Panc1 (cell line): ENCODE results near the gene GMEB2.

Experiments
- POLR2AphosphoS5 ChIP-seq: IDR thresholded peaks from 2 replicates; pipeline ENCODE4 v1.6.1; 2012; ENCODE audit warnings: mild to moderate bottlenecking, low read depth, low read length, moderate library complexity
- SIN3A ChIP-seq: IDR thresholded peaks from 2 replicates; pipeline ENCODE4 v1.6.1; 2012; ENCODE audit warnings: low read depth, mild to moderate bottlenecking, low read length, moderate library complexity, borderline replicate concordance; ENCODE audit not compliant: insufficient read depth
- TCF7L2 ChIP-seq: IDR thresholded peaks from 2 replicates; pipeline ENCODE4 v1.6.1; 2011; ENCODE audit warnings: mild to moderate bottlenecking, low read depth, low read length, inconsistent platforms
- TF ChIP-seq, protein P1 (sequence below): fragments of 450-650 bp; IDR thresholded peaks from 2 replicates; pipeline ENCODE4 v1.5.1; 2017; ENCODE audit warnings: mild to moderate bottlenecking
- TF ChIP-seq, protein P2 (sequence below), 2 experiments: IDR thresholded peaks; 2 replicates each; pipeline ENCODE4 v1.6.1; 2011 to 2012; ENCODE audit warnings: low read depth in 2 of 2, control low read depth in 1 of 2, low read length in 1 of 2, mild to moderate bottlenecking in 1 of 2, moderate library complexity in 1 of 2; ENCODE audit not compliant: insufficient read depth in 1 of 2

DNA sequence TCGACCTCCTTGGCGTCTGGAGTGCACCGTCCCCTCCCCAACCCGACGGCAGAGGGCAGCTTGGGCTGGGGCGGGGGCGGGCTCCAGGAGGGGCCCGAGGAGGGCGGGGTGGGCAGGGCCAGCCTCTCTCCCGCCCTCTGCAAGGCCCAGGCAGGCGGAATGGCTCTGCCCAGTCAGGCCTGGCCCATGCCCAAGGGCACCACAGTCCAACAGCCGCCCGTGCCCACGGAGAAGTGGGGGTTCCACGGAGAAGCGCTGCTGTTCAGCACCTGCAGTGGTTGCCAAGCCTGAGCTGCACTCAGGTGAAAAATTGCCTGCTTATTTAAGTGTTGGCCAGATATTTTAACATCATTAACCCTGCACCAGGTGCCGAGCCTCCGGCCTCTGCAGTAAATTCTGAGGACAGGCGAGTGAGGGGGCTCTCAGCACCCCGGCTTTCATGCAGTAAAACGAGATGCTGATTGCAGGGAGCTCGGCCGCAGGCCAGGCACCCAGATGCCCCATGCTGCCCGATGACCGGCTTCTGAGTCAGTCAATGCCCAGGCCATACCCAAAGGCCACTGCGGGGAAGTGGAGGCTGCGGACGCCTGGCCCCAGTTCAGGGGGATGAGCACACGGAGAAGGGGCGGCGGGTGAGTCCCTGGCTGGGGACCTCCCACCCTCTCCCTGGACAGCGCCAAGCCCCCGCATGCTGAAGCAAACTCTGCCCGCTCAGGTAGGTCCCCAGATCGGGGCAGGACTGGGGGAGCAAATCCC, 79.0 kb downstream of the GMEB2 start, which contains the start of gene SRMS:
- TF ChIP-seq, protein P1, sequence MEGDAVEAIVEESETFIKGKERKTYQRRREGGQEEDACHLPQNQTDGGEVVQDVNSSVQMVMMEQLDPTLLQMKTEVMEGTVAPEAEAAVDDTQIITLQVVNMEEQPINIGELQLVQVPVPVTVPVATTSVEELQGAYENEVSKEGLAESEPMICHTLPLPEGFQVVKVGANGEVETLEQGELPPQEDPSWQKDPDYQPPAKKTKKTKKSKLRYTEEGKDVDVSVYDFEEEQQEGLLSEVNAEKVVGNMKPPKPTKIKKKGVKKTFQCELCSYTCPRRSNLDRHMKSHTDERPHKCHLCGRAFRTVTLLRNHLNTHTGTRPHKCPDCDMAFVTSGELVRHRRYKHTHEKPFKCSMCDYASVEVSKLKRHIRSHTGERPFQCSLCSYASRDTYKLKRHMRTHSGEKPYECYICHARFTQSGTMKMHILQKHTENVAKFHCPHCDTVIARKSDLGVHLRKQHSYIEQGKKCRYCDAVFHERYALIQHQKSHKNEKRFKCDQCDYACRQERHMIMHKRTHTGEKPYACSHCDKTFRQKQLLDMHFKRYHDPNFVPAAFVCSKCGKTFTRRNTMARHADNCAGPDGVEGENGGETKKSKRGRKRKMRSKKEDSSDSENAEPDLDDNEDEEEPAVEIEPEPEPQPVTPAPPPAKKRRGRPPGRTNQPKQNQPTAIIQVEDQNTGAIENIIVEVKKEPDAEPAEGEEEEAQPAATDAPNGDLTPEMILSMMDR: no peak
- no peak for TF ChIP-seq POLR2AphosphoS5
- no peak for TF ChIP-seq SIN3A
- TF ChIP-seq, protein P2, sequence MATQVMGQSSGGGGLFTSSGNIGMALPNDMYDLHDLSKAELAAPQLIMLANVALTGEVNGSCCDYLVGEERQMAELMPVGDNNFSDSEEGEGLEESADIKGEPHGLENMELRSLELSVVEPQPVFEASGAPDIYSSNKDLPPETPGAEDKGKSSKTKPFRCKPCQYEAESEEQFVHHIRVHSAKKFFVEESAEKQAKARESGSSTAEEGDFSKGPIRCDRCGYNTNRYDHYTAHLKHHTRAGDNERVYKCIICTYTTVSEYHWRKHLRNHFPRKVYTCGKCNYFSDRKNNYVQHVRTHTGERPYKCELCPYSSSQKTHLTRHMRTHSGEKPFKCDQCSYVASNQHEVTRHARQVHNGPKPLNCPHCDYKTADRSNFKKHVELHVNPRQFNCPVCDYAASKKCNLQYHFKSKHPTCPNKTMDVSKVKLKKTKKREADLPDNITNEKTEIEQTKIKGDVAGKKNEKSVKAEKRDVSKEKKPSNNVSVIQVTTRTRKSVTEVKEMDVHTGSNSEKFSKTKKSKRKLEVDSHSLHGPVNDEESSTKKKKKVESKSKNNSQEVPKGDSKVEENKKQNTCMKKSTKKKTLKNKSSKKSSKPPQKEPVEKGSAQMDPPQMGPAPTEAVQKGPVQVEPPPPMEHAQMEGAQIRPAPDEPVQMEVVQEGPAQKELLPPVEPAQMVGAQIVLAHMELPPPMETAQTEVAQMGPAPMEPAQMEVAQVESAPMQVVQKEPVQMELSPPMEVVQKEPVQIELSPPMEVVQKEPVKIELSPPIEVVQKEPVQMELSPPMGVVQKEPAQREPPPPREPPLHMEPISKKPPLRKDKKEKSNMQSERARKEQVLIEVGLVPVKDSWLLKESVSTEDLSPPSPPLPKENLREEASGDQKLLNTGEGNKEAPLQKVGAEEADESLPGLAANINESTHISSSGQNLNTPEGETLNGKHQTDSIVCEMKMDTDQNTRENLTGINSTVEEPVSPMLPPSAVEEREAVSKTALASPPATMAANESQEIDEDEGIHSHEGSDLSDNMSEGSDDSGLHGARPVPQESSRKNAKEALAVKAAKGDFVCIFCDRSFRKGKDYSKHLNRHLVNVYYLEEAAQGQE (IDR thresholded peaks at IDR 0.05; ENCODE audit: insufficient read depth in 1 of 2, low read depth in 2 of 2, low read length in 1 of 2): no peak
- TF ChIP-seq TCF7L2: no peak
